Gastrocnemius medialis (tissue), 4 donors: ENCODE results near the gene ARRB1. TPM values are rescaled to one million over a fixed set of nuclear protein-coding genes. Genes with fewer than 3 reads are reported as not detected.

Source experiments
- ATAC-seq, 2 donors: fragments of 150-250 bp; one replicate each; pipeline ENCODE4 v1.9.1; 2016
- DNase-seq, 2 donors: peaks; one replicate each; pipeline ENCODE4 v3.0.0-alpha.2; 2019
- H3K27ac ChIP-seq, 4 donors: fragments of 200-600 bp; sonication (generic); 1 replicate in 1 of 4; 2 replicates in 3 of 4; pipeline ENCODE4 v1.5.1; 2016 to 2018; ENCODE audit warnings: mild to moderate bottlenecking in 2 of 4, moderate library complexity in 1 of 4
- H3K27me3 ChIP-seq, 3 donors: fragments of 200-600 bp; sonication (generic) in 2 of 3; 1 replicate in 1 of 3; 2 replicates in 2 of 3; pipeline versions ENCODE4 v1.5.1 to v1.6.0; 2016 to 2019; ENCODE audit warnings: mild to moderate bottlenecking in 1 of 3, moderate library complexity in 1 of 3
- H3K36me3 ChIP-seq, 2 donors: fragments of 200-600 bp; sonication (generic) in 1 of 2; one replicate each; pipeline ENCODE4 v1.5.1; 2017 to 2018
- H3K4me1 ChIP-seq, 2 donors: fragments of 200-600 bp; sonication (generic) in 1 of 2; one replicate each; pipeline ENCODE4 v1.5.1; 2016 to 2017; ENCODE audit warnings: mild to moderate bottlenecking in 2 of 2
- H3K4me3 ChIP-seq, 4 donors: fragments of 200-600 bp; sonication (generic) in 3 of 4; 1 replicate in 1 of 4; 2 replicates in 3 of 4; pipeline ENCODE4 v1.5.1; 2016 to 2019; ENCODE audit warnings: mild to moderate bottlenecking in 2 of 4
- H3K9me3 ChIP-seq, 3 donors: fragments of 200-600 bp; sonication (generic) in 2 of 3; 1 replicate in 1 of 3; 2 replicates in 2 of 3; pipeline ENCODE4 v1.5.1; 2016 to 2019
- POLR2A ChIP-seq, 2 donors: fragments of 450-650 bp; IDR thresholded peaks; one replicate each; pipeline ENCODE4 v1.6.1; 2017; ENCODE audit warnings: antibody characterized with exemption in 2 of 2, mild to moderate bottlenecking in 2 of 2, moderate library complexity in 2 of 2
- in situ Hi-C, 4 donors: fragments of 200-750 bp; cut with MboI; loops; one replicate each; pipeline versions ENCODE4 v1.15.0 to v1.8.0; 2017; ENCODE audit warnings: low sequenced_read_pairs in 4 of 4
- intact Hi-C: fragments of 100-400 bp; cut with DNase I; formaldehyde crosslinking; loops from one replicate; pipeline ENCODE4 v1.15.1; 2023; ENCODE audit warnings: low total_unique reads
- total RNA-seq, 4 donors: library from RNA; depleted of rRNA; stranded (reverse); fragments of >200 nt; gene quantifications; one replicate each; pipeline versions ENCODE4 v1.1.0 to v1.2.3, GENCODE V29; 2016
- TF ChIP-seq, protein P1 (sequence below), 5 experiments: fragments of 450-650 bp in 3 of 5; fragments of 200-600 bp in 2 of 5; sonication (generic) in 2 of 5; IDR thresholded peaks in 4 of 5; conservative IDR thresholded peaks in 1 of 5; 1 replicate in 4 of 5; 2 replicates in 1 of 5; pipeline ENCODE4 v1.5.1; 2016 to 2019; ENCODE audit warnings: antibody characterized with exemption in 5 of 5, mild to moderate bottlenecking in 3 of 5, moderate library complexity in 3 of 5

The ARRB1 gene
- total RNA-seq, 4 donors from 2014 or later, result 4.3 to 11.8 (median 5.4) TPM

DNA sequence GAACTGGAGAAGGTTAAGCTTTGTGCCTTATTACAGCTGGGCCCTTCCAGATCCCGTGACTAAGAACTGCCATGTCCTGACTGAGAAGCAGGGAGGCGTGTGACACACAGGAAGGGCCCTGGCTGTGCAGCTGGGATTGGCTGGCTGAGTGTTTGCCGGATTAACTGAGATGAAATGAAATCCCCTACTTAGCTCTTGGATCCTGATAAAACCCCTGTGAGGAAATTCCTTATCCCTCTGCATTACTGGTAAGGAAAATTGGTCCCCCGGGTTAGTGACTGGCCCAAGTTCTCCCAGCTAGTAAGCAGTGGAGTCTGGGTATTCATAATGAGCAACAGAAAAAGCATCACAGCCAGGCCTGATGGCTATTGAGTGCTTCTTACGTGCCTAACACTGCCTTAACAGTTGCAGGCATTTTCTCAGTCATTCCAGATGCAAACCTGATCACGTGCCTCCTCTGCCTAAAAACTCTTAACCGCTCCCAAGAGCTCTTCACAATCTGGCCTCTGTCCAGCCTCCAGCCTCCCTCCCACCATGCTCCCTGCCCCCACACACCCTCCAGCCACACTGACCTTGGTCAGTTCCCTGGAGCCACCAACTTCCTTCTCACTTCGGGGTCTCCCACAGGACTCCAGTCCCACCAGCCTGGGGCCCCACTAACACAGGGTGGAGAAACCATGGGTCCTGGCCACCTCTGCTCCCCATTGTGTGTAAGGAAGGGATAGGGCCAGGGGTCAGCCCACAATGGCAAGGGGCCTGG is 37.8 kb downstream of the ARRB1 start:
- Histone ChIP-seq H3K36me3 (no peaks in the 10 kb centered on the region), H3K9me3 (no peaks in the 10 kb centered on the region), H3K27ac (peak overlapping the region; percentile 74 to 84 (median 80)), H3K4me1 (peaks cover 23 to 34% of the 10 kb centered on the region in 2 donors), H3K4me3 (no peak overlapping the region), H3K27me3 (no peaks in the 10 kb centered on the region)
- in situ Hi-C loops, result no loop called here
- DNase-seq (peak; percentile 31 to 56), ATAC-seq (peak; percentile 58 to 64)
- intact Hi-C loops, result loop anchor here (5.0 kb wide), 1 partner anchor 34 kb away; no protein-coding TSS in a partner anchor
- TF ChIP-seq POLR2A (IDR thresholded peaks at IDR 0.05), result no peak
- TF ChIP-seq, protein P1, sequence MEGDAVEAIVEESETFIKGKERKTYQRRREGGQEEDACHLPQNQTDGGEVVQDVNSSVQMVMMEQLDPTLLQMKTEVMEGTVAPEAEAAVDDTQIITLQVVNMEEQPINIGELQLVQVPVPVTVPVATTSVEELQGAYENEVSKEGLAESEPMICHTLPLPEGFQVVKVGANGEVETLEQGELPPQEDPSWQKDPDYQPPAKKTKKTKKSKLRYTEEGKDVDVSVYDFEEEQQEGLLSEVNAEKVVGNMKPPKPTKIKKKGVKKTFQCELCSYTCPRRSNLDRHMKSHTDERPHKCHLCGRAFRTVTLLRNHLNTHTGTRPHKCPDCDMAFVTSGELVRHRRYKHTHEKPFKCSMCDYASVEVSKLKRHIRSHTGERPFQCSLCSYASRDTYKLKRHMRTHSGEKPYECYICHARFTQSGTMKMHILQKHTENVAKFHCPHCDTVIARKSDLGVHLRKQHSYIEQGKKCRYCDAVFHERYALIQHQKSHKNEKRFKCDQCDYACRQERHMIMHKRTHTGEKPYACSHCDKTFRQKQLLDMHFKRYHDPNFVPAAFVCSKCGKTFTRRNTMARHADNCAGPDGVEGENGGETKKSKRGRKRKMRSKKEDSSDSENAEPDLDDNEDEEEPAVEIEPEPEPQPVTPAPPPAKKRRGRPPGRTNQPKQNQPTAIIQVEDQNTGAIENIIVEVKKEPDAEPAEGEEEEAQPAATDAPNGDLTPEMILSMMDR (IDR thresholded peaks at IDR 0.05 in 4 of 5, conservative IDR thresholded peaks at IDR 0.05 in 1 of 5), result no peak

- Histone ChIP-seq H3K4me1 (peaks cover 23 to 34% of the 10 kb centered on the region in 2 donors), H3K36me3 (no peaks in the 10 kb centered on the region), H3K27ac (peak overlapping the region; percentile 74 to 84 (median 80)), H3K9me3 (no peaks in the 10 kb centered on the region), H3K4me3 (no peak overlapping the region), H3K27me3 (no peaks in the 10 kb centered on the region)
- intact Hi-C loops, result loop anchor here (5.0 kb wide), 1 partner anchor 35 kb away; no protein-coding TSS in a partner anchor
- TF ChIP-seq, protein P1 (IDR thresholded peaks at IDR 0.05 in 4 of 5, conservative IDR thresholded peaks at IDR 0.05 in 1 of 5), result no peak
- no peak for TF ChIP-seq POLR2A (IDR thresholded peaks at IDR 0.05)
- no peak for ATAC-seq
- in situ Hi-C loops, result no loop called here
- no peak for DNase-seq
Measured at GRCh38 chr11:75312346-75312745, 39.1 kb downstream of the ARRB1 start.

- peaks cover 23 to 34% of the 10 kb centered on the region in 2 donors for H3K4me1 ChIP-seq
Measured at GRCh38 chr11:75311858-75312288, 39.6 kb downstream of the ARRB1 start.

DNA sequence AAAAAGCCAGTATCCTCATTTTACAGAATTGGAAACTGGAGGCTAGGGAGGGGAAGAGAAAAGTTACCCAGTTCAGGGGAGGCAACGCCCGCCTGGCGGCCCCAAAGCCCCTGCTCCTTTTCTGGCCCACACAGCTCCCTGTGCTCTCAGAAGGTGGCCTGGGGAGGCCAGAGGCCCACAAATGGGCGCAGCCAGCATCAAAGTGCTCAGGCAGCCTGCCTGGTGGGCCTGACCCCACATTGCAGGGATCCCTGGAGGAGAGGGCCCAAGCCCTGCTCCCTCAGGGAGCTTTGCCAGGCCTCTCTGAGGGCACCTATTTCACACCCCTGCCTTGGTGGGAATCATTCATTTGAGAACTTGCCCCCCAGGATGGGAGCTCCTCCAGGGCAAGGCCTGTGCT is 42.5 kb downstream of the ARRB1 start:
- TF ChIP-seq POLR2A (IDR thresholded peaks at IDR 0.05), result no peak
- TF ChIP-seq, protein P1 (IDR thresholded peaks at IDR 0.05 in 4 of 5, conservative IDR thresholded peaks at IDR 0.05 in 1 of 5), result no peak
- no peak for DNase-seq
- Histone ChIP-seq H3K4me1 (peaks cover 23 to 31% of the 10 kb centered on the region in 2 donors), H3K4me3 (no peak overlapping the region), H3K27ac (no peak overlapping the region), H3K9me3 (no peaks in the 10 kb centered on the region), H3K27me3 (no peaks in the 10 kb centered on the region), H3K36me3 (no peaks in the 10 kb centered on the region)
- intact Hi-C loops, result no loop called here
- ATAC-seq, result no peak
- in situ Hi-C loops, result no loop called here

More at GRCh38 chr11:75311858-75312288, 39.6 kb downstream of the ARRB1 start:
- DNase-seq, result peak; percentile 58 to 73
- in situ Hi-C loops, result no loop called here
- peak overlapping the region; percentile 25 to 42 (median 41) for H3K4me3 ChIP-seq
- peak; percentile 28 to 38 for TF ChIP-seq POLR2A (IDR thresholded peaks at IDR 0.05)
- TF ChIP-seq, protein P1 (IDR thresholded peaks at IDR 0.05 in 4 of 5, conservative IDR thresholded peaks at IDR 0.05 in 1 of 5), result no peak
- no peaks in the 10 kb centered on the region for H3K36me3 ChIP-seq
- intact Hi-C loops, result loop anchor here (5.0 kb wide), 1 partner anchor 35 kb away; no protein-coding TSS in a partner anchor
- H3K9me3 ChIP-seq, result no peaks in the 10 kb centered on the region
- H3K27ac ChIP-seq, result peak overlapping the region; percentile 74 to 84 (median 80)
- no peaks in the 10 kb centered on the region for H3K27me3 ChIP-seq
- peak; percentile 72 to 77 for ATAC-seq
